Osteoblast (primary cell): ENCODE results near the gene HPSE2. TPM values are rescaled to one million over a fixed set of nuclear protein-coding genes. Genes with fewer than 3 reads are reported as not detected.

Experiments used
- DNase-seq: peaks from one replicate; pipeline ENCODE4 v3.0.0; 2011; ENCODE audit warnings: low spot score, mixed read lengths; ENCODE audit not compliant: insufficient read length; ENCODE audit errors: missing footprints
- H2AFZ ChIP-seq: 2 replicates; pipeline ENCODE4 v1.6.0; 2011; ENCODE audit warnings: mild to moderate bottlenecking, low read length
- H3K27ac ChIP-seq: 2 replicates; pipeline ENCODE4 v1.5.1; 2011; ENCODE audit warnings: mild to moderate bottlenecking, low read depth, low read length, moderate library complexity
- H3K27me3 ChIP-seq: 2 replicates; pipeline ENCODE4 v1.6.0; 2012; ENCODE audit warnings: mild to moderate bottlenecking, control low read depth, inconsistent platforms, low read length, moderate library complexity; ENCODE audit not compliant: insufficient read depth
- H3K36me3 ChIP-seq: 2 replicates; pipeline ENCODE4 v1.5.1; 2011; ENCODE audit warnings: mild to moderate bottlenecking, low read length, control low read depth, moderate library complexity; ENCODE audit not compliant: insufficient read depth
- H3K4me1 ChIP-seq: 2 replicates; pipeline ENCODE4 v1.5.1; 2011; ENCODE audit warnings: mild to moderate bottlenecking, low read length, control low read depth, moderate library complexity; ENCODE audit not compliant: insufficient read depth
- H3K4me2 ChIP-seq: 2 replicates; pipeline ENCODE4 v1.6.0; 2011; ENCODE audit warnings: mild to moderate bottlenecking, low read length; ENCODE audit not compliant: insufficient read depth
- H3K4me3 ChIP-seq: fragments of 200-600 bp; sonication (generic); 3 replicates; pipeline ENCODE4 v1.5.1; 2012; ENCODE audit warnings: mild to moderate bottlenecking, low read length, inconsistent platforms; ENCODE audit not compliant: insufficient read depth
- H3K79me2 ChIP-seq: 2 replicates; pipeline ENCODE4 v1.6.0; 2012; ENCODE audit warnings: mild to moderate bottlenecking, low read length, control low read depth, inconsistent platforms; ENCODE audit not compliant: insufficient read depth
- H3K9me3 ChIP-seq: 2 replicates; pipeline ENCODE4 v1.5.1; 2011; ENCODE audit warnings: low read depth, low read length, control low read depth
- H4K20me1 ChIP-seq: 2 replicates; pipeline ENCODE4 v1.6.0; 2012; ENCODE audit warnings: mild to moderate bottlenecking, low read length, control low read depth; ENCODE audit not compliant: insufficient read depth
- CTCF ChIP-seq: IDR thresholded peaks from 2 replicates; pipeline ENCODE4 v1.5.1; 2011; ENCODE audit warnings: mild to moderate bottlenecking, low read depth, low read length, moderate library complexity; ENCODE audit errors: extremely low read depth
- total RNA-seq: library from RNA; depleted of rRNA; stranded (reverse); fragments of >200 nt; gene quantifications from 2 replicates; pipeline ENCODE4 v1.2.3, GENCODE V29; 2012

HPSE2 gene
- total RNA-seq: not detected in 2 replicates

DNA sequence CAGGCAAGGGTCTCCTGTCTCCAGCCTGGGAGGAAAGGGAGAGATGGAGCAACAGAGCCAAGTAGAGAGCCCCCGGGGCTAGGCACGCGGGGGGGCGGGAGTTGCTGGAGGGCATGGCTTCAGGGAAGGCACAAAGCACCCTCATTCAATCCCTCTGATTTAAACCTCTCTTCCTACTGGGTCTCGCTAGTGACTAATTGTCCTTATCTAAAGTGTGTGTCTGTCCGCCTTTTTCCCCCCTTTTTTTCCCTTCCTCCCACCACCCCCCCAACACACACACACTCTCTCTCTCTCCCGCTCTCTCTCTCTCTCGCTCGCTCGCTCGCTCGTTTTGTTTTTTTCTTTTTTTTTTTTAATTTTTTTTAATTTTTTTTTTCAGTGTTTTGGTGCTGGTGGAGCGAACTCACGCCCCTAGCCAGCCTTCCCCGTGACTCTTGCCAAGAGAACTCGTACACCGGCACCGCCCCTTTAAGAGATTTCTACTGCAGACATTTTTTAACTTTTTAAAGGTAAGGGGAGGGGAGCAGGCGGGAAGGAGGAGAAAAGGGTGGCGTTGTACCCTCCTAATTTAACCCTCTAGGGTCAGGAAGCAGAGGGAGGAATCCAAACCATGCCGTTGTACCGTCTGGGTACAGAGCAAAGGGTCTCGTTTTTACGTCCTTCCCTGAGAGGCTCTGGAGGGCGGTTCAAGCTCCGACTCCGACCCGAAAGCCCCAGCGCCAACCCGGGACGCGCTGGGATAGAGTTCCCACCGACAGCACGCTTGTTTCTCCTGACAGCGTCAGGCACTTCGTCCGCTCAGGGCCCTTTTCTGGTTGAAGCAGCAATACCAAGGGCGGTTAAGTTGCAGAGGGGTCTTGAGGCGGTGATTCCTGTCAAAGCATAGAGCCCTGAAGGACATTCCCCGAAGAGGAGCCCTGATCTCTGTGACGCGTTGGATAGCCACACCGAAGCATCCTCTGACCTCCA, at the start of gene HPSE2:
TSS of gene HPSE2 (minus strand) at position 195 of the 969 bp plus-strand sequence.
- Histone ChIP-seq H3K36me3 (no peaks in the 10 kb centered on the region), H3K27me3 (peaks cover 59% of the 10 kb centered on the region), H3K27ac (no peak within 1 kb of the TSS), H2AFZ (no peak within 1 kb of the TSS), H3K79me2 (no peaks in the 10 kb centered on the region), H3K9me3 (no peaks in the 10 kb centered on the region), H3K4me2 (peak within 1 kb of the TSS; percentile 78), H4K20me1 (no peaks in the 10 kb centered on the region), H3K4me1 (peaks cover 5% of the 10 kb centered on the region), H3K4me3 (peak within 1 kb of the TSS; percentile 69)
- TF ChIP-seq CTCF: no peak
- DNase-seq: peak; percentile 62

DNA sequence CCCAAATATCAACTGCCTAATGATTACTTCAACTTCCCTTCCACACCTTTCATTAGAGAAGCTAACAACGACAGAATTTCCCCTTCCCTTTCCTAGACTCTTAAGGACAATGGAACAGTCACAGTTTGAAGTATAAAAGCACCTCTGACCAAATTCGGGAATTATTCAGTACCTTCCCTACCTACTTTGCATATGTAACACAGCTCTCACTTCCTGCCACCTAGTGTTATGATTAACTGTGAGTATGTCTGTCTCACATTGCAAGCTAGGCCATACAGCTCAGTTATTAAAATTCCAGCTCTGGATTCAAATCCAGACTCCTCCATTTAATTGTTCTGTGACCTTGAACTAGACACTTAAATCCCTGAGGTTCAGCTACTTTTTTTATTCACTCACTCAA, 44.8 kb upstream of the HPSE2 start:
- Histone ChIP-seq H3K27me3 (no peaks in the 10 kb centered on the region), H3K4me2 (no peak overlapping the region), H2AFZ (no peak overlapping the region), H3K79me2 (no peaks in the 10 kb centered on the region), H3K27ac (no peak overlapping the region), H3K36me3 (no peaks in the 10 kb centered on the region), H3K4me1 (no peaks in the 10 kb centered on the region), H3K4me3 (no peak overlapping the region), H4K20me1 (no peaks in the 10 kb centered on the region), H3K9me3 (no peaks in the 10 kb centered on the region)
- no peak for TF ChIP-seq CTCF
- no peak for DNase-seq

DNA sequence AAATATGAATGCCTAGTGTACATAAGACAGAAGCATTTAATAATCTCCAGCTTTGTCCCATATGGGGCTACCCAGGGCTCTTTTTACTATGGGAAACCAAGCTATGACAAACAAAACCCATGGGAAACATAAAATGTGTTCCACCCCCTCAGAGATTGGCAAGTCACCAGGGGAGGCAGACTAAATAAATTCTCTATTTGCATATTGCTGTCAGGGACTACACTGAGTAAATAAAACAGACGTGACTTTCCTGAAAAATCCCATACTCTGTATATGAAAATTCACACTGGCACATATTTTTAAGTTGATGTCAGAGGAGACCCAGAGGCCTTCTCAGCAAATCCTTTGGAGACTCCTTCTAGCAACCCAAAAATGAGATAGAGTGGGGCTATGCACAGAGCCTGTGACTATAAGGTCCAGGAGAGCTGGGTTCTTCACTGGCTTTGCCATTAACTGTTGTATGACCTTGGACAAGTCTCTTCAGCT, 44.0 kb upstream of the HPSE2 start:
- no peak for TF ChIP-seq CTCF
- H3K36me3 ChIP-seq: no peaks in the 10 kb centered on the region
- no peak overlapping the region for H2AFZ ChIP-seq
- H4K20me1 ChIP-seq: no peaks in the 10 kb centered on the region
- H3K27me3 ChIP-seq: no peaks in the 10 kb centered on the region
- H3K79me2 ChIP-seq: no peaks in the 10 kb centered on the region
- no peak overlapping the region for H3K4me2 ChIP-seq
- no peaks in the 10 kb centered on the region for H3K4me1 ChIP-seq
- no peak overlapping the region for H3K27ac ChIP-seq
- H3K4me3 ChIP-seq: no peak overlapping the region
- no peak for DNase-seq
- H3K9me3 ChIP-seq: no peaks in the 10 kb centered on the region

- Histone ChIP-seq H3K27ac (no peak overlapping the region), H3K79me2 (no peaks in the 10 kb centered on the region), H4K20me1 (no peaks in the 10 kb centered on the region), H3K27me3 (no peaks in the 10 kb centered on the region), H3K4me3 (no peak overlapping the region), H3K9me3 (no peaks in the 10 kb centered on the region), H2AFZ (no peak overlapping the region), H3K36me3 (no peaks in the 10 kb centered on the region), H3K4me1 (no peaks in the 10 kb centered on the region), H3K4me2 (no peak overlapping the region)
- DNase-seq: no peak
- TF ChIP-seq CTCF: peak; percentile 43
These were observed 41.3 kb upstream of the HPSE2 start for GRCh38 chr10:99276848-99277486.
